Activated CD4-positive, alpha-beta T cell treated with anti-CD3 and anti-CD28 coated beads, Interleukin-2, amount 50 U/mL, for 1 hour (primary cell): ENCODE data around the gene SEMA3B.

ENCODE experiments used
- DNase-seq: peaks from one replicate; pipeline ENCODE4 v3.0.0-alpha.2; 2020

SEMA3B gene

GRCh38 chr3:50319181-50319893, 50.4 kb downstream of the SEMA3B start:
- DNase-seq, result no peak

- DNase-seq, result no peak
These were observed 51.1 kb downstream of the SEMA3B start for GRCh38 chr3:50319894-50320625.

DNA sequence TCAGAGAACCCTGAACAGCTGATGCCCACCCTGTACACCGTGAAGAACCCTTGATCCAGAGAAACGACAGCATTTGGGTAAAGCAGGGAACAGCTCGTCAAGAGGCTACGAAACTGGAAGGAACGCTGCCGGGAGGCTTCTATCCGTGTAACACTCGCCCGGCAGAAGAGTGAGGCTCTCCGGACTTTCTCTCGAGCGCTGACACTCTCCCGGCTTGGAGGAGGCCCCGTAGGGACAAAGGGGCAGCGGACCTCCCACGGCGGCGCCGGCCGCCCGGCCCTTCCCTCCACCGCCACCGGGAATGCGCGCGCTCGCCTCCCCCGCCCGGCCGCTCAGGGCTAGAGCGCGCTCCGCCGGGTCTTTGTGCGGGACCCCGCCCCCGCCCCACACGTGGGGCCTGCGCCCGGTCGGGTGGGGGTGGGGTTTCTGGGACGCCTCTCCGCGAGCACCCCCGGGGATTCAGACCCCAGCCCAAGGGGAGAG, 51.9 kb downstream of the SEMA3B start:
- no peak for DNase-seq

- DNase-seq, result peak; percentile 78
These were observed 52.6 kb downstream of the SEMA3B start for GRCh38 chr3:50321336-50322114.

DNA sequence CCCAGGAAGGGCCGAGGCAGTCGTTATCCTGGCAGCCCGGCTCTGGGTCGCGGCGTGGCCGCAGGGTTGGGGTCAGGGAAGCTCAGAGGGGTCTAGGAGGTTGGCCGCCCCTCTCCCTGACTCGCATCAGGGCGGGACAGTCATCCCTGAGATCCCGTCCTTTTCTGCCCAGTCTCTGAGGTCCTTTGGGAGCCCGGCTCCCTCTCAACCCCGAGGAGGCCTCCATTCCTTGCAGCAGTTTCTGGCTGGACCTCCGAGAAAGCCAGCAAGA, 53.1 kb downstream of the SEMA3B start:
- no peak for DNase-seq

DNA sequence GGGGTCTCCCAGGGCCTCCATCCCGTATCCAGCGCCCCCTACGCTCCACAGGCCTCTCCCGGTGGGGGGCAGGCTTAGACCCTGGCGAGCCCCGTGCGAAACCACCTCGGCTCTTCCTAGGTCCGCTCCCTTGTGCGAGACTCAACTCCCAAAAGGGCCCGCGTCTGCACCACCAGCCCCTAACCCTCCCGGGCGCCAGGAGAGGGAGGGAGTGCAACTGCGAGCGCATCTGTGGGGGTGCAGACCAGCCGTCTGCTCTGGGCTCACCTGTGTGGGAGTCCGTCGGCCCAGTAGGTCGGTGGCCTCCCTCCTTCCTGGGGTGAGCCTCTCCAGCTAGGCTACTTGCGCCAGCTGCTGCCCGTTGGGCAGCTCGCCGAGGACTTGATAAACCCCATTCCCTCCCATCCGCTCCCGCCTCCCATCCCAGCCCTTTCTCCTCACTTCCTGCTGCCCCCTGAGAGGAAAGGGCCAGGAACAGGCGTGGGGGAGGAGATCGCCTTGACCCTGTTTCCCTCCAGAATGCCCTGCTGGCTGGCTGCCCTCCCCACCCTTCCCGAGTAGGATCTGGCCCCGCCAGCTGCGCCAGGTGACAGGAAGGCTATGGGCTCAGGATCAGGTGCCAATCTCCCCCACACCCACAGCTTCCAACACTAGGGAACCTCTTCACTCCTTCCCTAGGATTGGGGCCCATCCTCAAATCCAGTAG, 53.6 kb downstream of the SEMA3B start, which contains the start of gene HYAL2:
Gene HYAL2 (minus strand): TSS at position 360 of the 706 bp plus-strand sequence. CDS start 2,256 bp downstream, outside the sequence.
- no peak for DNase-seq

GRCh38 chr3:50323092-50323600, 54.2 kb downstream of the SEMA3B start:
- DNase-seq, result no peak

- no peak for DNase-seq
These were observed 54.8 kb downstream of the SEMA3B start for GRCh38 chr3:50323614-50324199.

GRCh38 chr3:50324351-50325112, 55.6 kb downstream of the SEMA3B start:
- DNase-seq, result peak; percentile 65

DNA sequence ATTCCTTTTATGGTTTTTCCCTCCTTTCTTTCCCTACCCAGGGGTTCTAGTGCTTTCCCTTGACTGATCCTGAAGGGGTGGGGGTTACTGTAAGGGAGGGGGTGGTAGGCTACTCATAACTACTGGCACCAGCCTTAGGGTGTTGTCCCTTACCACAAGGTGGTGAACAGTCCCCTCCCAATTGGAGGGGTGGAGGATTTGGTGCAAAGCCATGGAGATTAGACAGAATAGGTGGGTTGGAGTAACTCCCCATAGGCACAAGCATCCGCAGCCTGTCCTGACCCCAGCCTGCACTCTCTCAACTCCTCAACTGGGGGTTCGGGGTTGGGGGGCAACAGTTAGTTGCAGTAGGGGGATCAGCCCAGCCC, 56.1 kb downstream of the SEMA3B start:
- DNase-seq, result no peak

DNA sequence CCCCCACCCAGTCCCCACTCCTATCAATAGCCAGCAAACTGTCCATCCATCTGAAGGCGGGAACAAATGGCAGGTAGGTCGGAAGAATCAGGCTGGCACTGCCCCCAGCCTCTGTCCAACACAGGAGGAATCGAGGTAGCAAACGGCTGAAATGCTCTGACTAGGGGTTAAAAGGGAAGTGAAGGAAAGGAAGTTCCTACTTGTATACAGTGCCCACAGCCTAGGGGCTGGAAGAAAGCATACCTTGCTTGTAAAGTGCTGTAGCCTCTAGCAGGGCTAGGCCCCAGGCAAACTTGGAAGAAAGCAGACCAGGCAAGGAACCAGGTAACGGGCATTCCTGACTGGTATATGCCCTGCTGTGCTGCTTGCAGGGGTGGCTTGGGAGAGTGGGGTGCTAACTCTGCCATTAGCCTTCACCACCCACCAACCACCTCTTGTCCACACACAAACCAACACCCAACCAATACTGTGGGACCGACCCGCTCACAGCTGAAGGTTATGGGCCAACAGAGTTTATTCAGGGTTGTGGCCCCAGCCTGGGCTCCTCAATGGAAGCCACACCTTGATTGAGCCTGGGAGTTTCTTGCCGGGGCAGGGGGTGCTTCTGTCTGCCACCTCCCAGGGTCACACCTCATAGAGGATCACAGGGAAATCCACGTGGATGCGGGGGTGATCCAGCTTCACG, 56.7 kb downstream of the SEMA3B start:
- no peak for DNase-seq

DNA sequence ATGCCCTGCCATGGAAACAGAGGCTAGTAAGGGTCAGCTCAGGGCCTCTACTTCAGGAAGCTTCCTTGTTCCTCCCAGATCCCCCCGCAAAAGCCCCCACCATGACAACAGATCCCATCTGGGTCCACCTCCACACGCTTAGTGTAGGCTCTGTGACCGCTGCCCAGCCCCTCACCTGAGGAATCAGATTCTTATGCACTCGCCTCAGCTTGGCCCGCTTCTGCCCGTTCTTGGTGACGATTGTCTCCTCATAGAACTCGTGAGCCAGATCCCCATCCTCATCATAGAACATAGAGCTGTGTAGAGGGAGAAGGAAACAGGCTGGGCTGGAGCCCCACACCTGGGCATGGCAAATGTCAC, 57.2 kb downstream of the SEMA3B start:
- DNase-seq, result no peak

GRCh38 chr3:50327129-50327528, 58.2 kb downstream of the SEMA3B start:
- no peak for DNase-seq
